Left hindlimb (tissue), 1 donor: ENCODE data around the gene TSHZ2.
"Not testable (repeated sequence)": the region's sequence is repeated elsewhere in the genome, so short reads cannot be mapped to it uniquely, and the experiment has no call there.

Source experiments
- DNase-seq: peaks from one replicate; pipeline ENCODE4 v3.0.0-alpha.2; 2018

The TSHZ2 gene

DNA sequence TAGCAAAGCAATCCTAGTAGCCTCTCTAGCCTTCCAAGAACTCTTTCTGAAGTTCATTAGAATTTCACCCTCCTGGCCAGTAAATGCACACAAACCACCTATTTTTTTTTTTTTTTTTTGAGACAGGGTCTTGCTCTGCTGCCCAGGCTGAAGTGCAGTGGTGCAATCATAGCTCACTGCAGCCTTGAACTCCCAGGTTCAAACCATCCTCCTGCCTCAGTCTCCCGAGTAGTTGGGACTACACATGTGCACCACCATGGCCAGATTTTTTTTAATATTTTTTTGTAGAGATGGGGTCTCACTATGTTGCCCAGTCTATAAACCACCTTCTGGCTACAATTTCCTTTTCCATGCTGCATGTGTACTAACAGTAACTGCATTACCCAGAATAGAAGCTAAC is 320.2 kb downstream of the TSHZ2 start:
- DNase-seq = no peak

DNA sequence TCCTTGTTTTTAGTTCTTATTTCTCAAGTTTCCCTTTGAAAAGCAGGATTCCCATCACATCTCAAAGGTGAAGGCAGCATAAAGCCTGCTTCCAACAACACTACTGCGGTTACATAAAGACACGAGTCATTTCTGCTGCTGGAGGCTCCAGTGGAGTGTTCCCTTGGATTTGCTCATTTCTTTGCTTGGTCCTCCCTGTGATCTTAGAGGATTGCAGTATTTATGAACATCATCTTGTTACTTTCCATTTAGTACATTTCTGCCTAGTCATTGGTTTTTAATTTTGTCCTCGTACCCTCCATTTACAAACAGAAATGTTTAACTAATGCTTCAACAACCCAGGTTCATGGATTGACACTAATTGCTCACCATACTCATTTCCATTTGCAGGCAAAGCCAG is 322.6 kb downstream of the TSHZ2 start:
- no peak for DNase-seq

DNA sequence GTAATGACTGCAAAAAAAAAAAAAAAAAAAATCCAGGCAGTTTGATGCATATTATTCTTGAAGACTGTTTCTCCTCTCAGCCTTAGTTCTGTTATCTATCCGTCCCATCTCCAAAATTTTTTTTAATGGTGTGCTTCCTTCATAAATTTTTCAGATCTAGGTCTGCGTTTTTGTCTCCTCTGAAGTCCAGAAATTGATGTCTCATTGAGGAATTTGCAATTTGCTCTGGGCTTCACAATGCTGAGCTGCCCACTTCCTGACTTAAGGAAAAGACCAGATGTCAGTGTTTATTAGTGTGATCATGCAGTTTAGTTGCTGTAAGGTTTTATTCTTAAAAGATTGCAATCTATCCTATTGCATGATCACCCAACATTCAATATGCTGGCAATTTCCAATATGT is 323.9 kb downstream of the TSHZ2 start:
- DNase-seq = no peak

DNA sequence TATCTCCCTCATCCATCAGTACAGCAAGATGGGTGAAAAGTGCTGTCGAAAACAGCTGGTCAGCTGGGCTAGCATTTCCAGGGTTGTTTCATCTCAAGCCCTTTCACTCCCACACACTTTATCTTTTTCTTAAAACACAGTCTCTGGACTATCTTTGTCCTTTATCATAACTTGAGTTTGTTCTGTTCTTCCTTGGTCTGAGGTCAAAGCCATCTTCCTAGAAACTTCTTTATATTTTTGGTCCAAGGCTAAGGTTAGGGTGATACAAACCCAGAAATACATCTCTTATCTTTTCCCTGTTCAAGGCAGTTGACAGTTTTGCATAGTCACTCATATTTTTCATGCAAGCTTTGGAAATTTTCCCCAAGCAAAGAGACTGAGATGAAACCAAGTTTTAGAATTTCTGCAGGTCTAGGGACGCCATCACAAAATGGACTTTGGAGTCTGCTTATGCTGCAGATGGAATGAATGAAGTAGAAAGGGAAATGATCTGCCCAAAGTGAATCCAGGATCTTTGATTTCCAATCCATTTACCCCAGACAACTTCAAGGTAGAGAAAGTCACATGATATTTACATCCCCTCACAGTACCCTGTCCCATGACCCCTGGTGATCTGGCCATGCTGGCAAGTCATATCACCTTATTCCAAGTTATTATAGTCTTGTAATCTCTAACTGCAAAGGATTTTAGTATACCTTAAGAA is 324.4 kb downstream of the TSHZ2 start:
- DNase-seq = no peak

DNA sequence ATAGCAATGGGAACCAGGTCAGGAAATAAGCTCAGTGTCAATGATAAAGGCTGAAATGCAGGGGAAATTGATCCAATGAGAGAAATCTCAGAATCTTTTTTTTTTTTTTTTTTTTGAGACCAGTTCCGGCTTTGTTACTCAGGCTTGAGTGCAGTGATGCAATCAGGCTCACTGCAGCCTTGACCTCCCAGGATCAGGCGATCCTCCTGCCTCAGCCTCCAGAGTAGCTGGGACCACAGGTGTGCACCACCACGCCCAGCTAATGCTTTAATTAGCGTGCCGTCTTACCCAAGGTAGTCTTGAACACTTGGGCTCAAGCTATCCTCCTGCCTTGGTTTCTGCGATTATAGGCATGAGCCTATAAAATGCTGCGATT is 325.0 kb downstream of the TSHZ2 start:
- DNase-seq = no peak

DNA sequence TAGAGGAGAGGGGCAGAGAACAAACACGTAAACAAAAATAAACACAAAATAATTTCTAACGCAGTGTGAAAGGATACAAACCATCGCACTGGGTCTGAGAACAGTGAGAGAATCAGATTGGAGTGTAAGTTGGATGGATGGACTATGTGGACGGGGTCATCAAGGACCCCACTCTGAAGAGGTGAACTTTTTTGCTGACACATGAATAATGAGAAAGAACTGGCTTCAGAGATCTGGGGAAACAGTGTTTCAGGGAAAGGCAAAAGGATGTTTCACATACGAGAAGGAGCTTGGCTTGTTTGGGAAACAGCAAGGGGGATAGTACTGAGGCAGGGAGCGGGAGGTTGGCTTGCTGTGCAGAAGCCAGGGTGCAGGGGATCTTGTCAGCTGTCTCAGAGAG is 326.1 kb downstream of the TSHZ2 start:
- no peak for DNase-seq

DNA sequence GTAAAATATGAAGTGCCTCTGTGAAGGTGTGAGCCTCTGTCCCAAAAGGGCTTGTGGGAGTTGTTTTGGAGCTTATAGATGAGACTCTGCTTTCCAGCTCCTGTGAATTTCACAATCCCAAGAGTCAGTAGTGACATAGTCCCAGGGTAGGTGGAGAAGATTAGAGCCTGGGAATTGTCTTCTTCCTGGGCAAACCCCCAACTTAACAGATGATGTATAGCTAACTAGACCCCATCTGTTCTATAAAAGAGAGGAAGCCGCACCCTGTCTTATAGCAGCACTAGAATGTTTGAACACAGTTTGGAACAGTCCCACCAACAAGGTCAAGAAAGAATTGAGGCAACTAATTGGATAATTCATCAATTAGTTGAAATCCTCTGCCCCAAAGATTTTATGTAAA is 326.8 kb downstream of the TSHZ2 start:
- DNase-seq = no peak

DNA sequence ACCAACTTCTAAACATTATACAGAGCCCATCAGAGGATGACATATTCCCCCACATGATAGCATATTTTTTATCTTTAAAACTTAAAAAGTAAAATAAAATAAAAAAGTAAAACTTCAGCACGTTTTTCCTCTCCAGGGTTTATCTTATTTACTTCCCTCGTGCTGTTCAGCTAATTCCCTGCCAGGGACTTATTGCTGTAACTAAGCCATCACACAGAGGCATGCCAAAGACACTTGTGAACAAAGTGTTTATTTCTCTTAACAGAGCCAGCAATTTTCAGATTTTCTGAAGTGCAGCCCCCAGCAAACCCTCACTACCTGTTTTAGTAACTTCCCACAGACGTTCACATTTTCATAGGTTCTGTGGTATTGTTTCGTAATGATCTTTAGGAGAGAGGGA is 327.7 kb downstream of the TSHZ2 start:
- no peak for DNase-seq

DNA sequence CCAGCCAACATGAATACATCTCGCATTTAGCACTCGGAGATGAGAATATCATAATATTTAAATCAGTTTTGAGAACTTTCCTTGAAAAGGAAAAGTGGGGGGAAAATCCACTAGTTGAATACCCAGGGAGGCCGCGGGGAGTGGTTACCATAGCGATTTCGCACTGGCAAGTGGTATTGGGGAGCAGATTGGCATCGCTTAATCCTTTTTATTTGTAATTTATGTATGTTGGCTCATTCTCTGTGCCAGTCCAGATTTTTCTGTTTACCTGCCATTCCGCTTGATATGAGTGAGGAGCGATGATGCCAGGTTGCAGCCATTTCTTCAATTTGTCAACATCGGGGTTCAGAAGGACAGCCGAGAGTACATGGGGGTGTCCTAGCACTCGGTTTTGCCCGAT is 329.7 kb downstream of the TSHZ2 start:
- DNase-seq = no peak

DNA sequence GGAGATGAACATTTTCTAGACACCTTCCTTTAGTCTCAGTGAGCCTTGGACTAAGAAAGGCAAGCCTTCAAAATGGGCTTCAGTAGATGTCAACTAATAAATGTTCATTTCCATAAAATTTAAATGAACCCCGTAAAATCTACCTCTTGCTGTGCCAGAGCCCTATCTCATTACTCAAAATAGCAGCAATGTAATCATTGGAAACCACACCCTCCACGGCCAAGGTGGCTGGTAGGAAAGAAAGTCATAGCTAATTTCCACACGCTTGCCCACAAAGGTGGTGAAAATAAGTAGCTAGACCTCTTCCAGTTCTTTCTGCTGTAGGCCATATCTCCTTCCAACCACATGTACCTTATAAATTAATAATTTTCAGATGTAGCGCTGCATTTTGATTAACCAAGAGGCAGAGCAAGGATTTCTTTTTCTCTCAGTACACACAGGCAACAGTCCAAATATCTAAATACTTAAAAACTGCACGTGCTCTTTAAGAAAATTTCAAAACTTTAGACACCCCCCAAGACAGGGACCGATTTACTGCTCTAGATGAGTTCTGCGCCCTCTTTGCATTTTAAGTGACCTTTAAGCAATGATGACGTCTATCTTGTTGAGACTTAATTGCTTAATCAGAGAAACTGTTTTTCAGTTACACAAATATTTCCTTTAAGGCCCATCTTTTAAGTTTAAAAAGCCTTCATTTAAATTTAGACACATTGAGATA is 330.7 kb downstream of the TSHZ2 start:
- DNase-seq = no peak

DNA sequence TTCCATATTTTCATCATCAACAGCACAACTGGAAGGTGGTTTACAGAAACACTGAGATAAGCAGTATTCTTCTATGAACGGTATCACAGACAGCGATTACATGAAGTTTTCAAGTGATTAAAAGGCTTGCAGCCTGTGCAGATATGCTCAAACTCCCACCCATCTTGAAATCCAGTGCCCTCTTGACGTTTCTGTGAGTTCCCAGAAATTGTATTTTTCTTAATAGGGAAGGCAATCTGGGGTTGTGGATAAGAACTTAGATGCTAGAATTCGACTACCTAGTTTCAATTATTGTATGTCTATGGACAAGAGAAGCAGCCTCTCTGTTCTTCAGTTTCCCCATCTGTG is 331.2 kb downstream of the TSHZ2 start:
- no peak for DNase-seq

DNA sequence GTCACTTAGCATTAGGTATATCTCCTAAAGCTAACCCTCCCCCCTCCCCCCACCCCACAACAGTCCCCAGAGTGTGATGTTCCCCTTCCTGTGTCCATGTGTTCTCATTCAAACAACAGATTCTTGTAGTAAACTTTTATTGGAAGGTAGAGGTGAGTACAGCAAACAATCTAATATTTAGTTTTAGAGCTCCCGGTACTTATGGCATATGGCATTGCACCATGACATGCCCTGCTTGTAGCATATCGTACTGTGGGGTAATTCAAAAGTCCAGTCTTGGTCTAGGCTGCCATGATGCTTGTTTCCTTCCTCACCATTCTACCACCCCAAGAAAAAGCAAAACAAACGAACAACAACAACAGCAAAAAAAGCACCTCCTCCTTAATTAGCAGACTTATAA is 332.0 kb downstream of the TSHZ2 start:
- DNase-seq = no peak

DNA sequence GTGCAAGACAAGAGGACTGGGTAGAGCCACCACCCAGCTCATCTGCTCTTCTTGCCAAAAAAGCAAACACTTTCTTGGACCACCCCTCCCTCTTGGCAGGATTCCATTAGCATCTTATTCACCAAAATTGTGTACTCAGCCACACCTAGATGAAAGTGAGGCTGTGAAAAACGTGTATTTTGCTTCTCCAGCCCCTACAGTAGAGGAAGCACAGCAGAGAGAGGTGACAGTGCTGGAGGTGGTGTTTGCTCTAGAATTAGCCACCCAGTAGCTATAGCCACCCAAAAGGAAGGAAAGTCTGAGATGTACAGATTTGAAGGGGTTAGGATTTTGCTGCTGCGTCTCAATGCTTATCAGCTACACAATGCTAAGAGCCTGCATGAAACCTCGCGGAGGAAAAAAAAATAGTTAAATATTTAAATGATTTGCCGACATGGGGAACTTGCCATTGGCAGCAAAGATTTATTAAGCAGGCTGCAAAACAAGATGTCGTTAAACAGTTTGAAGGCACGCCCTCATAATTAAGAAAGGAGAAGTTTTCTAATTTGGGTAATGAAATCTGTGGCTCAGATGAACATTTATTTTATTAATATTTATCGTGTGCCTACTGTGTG is 334.1 kb downstream of the TSHZ2 start:
- no peak for DNase-seq

DNA sequence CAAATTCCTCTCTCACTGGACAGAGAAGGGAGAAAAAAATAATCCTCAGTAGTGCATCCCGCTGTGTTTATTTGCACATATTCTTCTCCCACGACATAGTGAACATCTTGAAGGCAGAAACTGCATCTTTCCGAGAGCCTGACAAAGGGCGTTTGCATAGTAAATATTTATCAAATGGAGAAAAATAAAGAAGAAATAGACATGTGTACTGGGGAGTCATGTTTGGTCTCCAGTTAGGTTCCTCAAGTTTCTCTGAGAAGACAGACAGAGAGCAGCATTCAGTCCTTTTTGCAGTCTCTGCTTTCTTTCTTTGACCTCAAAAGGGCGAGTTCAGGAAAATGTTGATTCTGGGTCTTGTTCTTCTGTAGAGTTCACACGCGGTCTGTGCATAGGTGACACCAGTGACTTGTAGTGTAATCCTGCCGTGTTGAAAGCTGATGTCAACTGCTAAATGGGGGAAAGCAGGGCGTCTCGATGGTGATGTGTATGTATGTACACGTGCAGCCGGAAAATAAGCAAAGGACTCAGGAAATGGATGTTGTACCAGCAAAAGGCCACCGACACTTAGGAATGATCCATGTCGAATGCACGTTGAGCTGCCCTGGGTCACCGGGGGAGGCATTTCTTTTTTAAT is 335.9 kb downstream of the TSHZ2 start:
- DNase-seq = no peak

DNA sequence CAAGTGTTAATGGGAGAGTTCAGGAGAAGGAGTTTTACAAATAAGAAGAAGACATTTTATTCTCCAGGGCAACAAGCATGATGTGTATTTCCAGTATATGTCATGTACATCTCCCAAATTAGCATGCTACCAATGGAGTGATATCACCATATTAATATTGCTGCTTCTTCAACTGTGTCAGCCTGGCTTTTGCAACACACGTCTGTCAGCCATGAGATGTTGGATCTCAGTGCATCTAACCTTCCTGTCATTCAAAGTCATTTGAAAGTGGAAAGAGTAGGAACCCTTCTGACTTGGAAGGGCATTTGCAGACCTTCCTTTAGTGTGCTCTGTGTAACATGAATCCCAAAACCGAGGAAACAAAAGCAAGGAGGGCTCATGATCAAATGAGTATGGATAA is 337.4 kb downstream of the TSHZ2 start:
- no peak for DNase-seq

DNA sequence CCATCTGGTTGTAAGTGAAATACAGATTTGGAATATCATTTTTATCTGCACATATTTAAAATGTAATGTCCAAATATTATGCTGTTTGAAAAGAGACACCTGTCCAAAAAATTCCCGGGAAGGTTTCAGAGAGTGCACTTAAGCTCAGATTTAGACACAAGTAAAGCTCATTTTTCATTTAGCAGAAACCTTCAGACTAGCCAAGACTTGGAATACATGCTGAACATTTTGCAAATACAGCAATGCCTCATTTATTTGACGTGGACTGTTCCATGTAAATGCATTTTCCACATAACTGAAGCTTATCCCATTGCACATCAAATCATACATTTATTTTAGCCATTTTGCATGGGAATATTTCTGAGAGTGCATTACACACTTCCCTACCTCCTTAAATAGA is 340.8 kb downstream of the TSHZ2 start:
- DNase-seq = no peak

DNA sequence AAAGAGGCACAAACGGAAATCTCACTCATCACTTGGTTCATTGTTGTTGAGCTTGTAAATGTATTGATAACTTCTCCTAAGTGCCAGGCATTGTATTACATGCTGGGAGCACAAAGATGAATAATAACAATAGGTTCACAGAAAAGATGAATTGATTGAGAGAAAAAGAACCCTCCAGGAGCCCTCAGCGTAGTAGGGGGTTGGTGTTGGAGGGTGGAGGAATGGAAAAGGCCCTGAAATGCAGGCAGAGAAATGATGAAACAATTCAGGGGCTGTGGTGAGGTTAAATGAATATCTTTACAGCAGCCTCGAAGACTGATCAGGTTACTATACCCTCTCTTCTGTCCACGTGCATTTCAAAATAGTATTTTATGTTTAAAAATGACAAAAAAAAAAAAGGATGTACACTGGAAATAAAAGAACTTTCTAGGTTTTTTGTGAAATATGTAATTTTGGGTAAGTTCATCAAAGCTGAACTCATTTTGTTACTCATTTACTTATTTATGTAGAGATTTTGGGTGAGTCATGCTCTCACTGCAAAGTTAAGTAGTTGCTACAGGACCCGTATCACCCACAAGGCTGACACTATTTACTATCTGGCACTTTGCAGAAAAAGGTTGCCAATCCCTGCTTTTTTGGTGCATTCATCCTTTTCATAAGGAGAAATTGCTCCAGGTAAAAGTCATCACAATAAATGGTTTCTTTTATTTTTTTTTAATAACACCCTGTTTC is 344.2 kb downstream of the TSHZ2 start:
- no peak for DNase-seq

DNA sequence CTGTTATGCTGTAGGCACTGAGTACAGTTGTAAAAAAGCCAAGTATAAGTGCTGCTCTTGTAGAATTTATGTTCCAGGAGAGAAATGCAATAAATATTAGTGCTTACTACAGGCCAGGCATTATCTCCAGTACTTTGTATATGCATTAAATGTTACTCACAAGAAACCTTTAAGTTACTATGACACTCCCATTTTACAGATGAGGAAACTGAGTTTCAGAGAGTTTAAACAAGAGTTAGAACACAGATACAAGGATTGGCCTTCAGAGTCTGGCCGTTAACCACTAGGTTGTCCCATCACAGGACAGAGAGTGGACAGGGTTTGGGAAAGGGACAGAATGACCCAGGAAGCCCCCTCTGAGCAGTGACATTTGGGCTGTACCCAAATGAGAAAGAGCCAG is 347.0 kb downstream of the TSHZ2 start:
- DNase-seq = no peak

DNA sequence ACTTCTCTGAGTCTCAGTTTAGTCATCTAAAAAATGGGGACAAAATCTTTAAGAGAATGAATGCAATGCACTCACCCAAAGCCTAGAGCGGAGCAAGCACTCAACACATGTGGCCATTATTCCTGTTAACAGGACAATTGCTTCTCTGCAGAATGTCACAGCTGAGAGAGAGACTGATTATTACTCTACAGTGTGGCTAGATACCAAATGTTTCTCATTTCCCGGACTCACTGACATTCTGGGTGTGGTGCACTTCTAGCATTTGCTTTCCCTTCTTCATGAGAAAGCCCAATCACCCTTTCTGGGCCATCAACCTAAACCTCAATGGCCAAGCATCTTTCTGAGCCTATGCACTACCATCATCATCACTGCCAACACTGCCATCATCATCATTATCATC is 347.6 kb downstream of the TSHZ2 start:
- DNase-seq = no peak

DNA sequence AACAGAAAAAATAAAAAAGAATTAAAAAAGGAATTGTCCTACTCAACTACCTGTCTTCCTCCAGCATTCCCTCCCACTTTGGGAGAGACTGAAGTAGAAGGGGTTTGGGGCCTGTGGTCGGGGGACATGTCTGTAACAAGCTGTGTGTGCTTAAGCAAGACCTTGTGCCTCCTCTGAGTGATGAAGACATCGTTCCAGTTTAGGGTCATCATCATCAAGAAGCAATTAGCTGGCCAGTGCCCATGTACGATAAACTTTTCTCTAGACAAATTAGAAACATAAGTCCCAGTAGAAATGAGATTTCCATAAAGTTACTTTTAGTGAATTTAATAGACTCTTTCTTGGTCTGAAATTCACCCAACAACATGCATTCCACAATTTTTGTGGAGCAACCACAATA is 348.5 kb downstream of the TSHZ2 start:
- DNase-seq = no peak

DNA sequence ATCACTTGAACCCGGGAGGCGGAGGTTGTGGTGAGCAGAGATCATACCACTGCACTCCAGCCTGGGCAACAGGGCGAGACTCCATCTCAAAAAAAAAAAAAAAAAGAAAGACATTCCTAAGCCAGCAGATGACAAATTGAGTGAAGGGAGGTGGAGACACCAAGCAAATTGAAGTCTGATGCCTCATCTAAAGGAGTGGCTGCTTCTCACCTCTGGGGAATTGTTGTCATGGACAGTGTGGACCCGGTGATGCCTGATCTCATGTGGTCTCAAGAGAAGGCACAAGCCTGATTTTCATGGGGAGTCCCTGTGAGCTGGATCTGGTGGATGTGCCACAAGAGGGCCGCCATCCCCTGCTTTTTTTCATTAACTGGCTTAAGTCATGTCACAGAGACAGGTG is 349.4 kb downstream of the TSHZ2 start:
- DNase-seq = no peak

DNA sequence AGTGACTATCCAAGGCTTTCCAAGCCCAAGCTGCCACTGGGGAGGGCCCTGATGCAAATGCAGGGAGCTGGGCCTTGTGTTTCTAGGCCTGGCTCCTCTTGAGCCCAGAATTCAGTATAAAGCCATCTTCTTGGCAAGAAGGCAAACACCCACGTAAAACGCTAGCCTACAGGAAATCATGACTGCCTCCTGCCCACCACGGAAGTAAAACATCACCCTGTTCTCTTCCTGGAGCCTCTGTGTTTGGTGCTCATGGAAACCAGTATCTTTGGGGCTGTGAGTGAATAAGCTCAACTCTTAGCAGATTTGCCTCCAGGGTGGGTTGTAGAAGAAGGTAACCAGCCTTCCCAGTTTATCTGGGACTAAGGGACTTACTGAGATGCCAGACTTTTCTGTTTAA is 350.5 kb downstream of the TSHZ2 start:
- no peak for DNase-seq

DNA sequence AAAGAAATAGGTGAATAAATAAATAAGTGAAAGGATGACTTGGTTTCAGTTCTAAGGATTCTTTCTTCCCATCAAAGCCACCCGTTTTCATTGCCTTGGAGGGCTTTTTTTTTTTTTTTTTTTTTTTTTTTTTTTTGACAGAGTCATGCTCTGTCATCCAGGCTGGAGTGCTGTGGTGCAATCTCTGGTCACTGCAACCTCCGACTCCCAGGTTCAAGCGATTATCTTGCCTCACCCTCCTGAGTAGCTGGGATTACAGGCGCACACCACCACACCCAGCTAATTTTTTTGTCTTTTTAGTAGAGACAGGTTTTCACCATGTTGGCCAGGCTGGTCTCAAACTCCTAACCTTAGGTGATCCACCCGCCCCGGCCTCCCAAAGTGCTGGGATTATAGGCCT is 351.3 kb downstream of the TSHZ2 start:
- DNase-seq = not testable (repeated sequence)

DNA sequence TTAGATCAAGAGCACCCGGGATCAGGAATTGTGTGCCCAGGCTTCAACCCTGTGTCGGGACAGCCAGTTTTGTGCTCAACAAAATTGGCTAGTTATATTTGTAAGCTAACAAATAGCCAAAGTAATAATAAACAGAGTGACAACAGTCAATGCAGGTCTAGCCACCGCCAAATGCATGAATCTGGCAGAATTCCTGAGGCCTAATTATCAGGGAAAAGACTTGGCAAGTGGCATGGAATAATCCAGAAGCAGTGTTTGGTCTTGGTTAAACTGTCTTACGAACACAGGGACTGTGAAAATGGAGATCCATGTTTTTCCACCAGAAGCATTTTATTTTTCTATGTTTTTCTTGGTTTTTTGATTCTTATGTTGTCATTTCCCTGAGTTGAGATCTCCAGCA is 352.7 kb downstream of the TSHZ2 start:
- DNase-seq = no peak
